ENCODE data around the gene DCST1. TPM values are rescaled to one million over a fixed set of nuclear protein-coding genes. Genes with fewer than 3 reads are reported as not detected.

The DCST1 gene
- polyA plus RNA-seq, 1 experiment: not detected

DNA sequence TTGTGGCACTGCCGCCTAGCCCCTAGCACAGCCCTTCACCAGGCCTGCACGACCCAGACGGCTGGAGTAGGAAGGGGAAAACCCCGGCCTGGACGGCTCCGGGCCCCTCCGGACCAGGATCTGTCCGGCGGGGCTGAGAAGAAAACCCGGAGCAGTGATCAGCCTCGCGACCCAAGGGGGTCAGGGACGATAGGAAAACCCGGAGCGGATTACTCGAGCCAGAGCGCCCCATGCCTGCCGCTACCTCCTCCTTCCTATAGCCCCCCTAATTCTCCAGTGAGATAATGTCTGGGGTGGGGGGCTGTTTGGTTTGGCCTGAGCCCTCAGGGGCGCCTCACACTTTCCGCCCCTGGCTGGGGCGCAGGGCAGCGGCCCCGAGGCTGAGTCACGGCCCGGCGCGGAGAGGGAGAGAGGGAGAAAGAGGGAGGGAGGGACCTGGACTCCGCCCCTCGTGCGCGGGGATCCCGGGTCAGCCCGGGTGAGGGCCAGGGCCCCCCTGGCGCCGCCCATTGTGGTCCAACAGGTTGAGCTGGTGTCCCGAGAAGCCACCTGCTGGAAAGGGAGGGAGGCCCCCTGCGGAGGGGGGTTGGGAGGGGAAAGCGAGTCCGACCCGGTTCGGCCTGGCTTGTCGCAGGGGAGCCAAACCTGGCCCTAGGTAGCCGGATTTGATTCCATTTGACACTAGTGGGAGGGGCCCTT lies 32.7 kb upstream of the DCST1 start:
- ChIA-PET POLR2A (interaction anchor here (1.3 to 2.0 kb wide), 2 partner anchors 30 to 40 kb away, joined by 4 read pairs; partner anchors contain the start of gene SHC1), CTCF (interaction anchor here (0.5 to 2.5 kb wide), 6 partner anchors 14 to 46 kb away, joined by 3 to 20 read pairs (median 4); partner anchors contain the start of gene PBXIP1)
- H3K9me3 ChIP-seq (ENCODE audit: control insufficient read depth, insufficient read depth, low read length): no peaks in the 10 kb centered on the region; the same call in 1 of the 2 replicates
- H3K27me3 ChIP-seq (ENCODE audit: control insufficient read depth, insufficient read depth, low read length): no peaks in the 10 kb centered on the region
- H3K27ac ChIP-seq (ENCODE audit: low read depth, low read length): peak overlapping the region; percentile 84
- peak; percentile 52 for DNase-seq (ENCODE audit: low read depth, low spot score)
- TF ChIP-seq, protein P1, sequence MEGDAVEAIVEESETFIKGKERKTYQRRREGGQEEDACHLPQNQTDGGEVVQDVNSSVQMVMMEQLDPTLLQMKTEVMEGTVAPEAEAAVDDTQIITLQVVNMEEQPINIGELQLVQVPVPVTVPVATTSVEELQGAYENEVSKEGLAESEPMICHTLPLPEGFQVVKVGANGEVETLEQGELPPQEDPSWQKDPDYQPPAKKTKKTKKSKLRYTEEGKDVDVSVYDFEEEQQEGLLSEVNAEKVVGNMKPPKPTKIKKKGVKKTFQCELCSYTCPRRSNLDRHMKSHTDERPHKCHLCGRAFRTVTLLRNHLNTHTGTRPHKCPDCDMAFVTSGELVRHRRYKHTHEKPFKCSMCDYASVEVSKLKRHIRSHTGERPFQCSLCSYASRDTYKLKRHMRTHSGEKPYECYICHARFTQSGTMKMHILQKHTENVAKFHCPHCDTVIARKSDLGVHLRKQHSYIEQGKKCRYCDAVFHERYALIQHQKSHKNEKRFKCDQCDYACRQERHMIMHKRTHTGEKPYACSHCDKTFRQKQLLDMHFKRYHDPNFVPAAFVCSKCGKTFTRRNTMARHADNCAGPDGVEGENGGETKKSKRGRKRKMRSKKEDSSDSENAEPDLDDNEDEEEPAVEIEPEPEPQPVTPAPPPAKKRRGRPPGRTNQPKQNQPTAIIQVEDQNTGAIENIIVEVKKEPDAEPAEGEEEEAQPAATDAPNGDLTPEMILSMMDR (IDR thresholded peaks at IDR 0.05; ENCODE audit: low read depth, low read length): no peak; the same call in none of the 2 replicates
- H3K4me3 ChIP-seq (ENCODE audit: low read depth, low read length): peak overlapping the region; percentile 76

DNA sequence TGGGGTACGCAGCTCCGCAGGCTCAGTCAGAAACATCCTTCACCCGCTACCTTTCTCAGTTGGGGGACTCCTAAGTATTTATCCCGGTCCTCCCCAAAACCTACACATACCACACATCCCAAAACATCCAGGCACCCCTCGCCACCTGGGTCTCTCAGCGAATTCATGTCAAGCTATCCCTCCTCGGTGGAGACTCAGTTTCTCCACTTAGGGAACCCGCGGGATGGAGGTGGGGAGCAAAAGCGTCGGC lies 32.3 kb upstream of the DCST1 start:
- POLR2A ChIA-PET: interaction anchor here (1.3 kb wide), 1 partner anchor 31 kb away, joined by 4 read pairs; the partner anchor contains the start of gene SHC1

DNA sequence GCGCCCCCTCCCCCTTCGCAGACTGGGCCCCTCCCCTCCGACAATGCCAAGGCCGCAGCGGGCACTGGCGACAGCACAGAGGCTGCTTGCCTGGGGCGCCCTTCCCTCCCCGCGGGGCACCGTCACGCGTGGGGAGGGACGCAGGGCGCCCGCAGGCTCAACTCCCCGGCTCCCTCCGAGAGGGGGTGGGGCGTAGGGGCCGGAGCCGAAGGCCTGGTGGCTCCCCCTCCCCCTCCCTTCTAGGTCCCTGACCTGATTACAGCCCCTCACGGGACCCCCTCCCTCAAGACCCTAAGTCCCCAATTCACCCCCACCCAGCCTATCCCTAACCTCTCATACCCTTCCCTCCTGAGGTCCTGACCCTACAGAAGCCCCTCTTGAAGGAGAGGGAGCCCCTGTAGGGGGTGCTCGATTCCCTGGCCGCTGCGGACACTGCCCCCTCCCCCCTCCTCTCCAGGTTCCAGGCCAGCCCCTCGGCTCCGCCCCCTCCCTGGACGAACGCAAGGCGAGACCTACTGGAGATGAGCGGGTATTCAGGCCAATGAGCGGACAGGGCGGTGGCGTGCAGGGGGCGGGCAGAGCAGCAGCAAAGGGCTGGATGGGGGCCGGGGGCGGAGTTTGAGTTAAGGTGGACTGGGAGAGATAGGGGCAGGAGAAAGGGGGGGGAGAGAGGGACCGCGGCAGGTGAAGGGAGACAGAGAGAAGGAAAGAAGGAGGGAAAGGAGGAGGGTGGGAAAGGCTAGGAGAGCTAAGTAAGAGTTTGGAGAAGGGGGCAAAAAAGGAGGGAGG lies 31.8 kb upstream of the DCST1 start:
- no peaks in the 10 kb centered on the region for H3K27me3 ChIP-seq (ENCODE audit: control insufficient read depth, insufficient read depth, low read length)
- H3K27ac ChIP-seq (ENCODE audit: low read depth, low read length): peak overlapping the region; percentile 84
- ChIA-PET POLR2A (interaction anchor here (1.3 kb wide), 1 partner anchor 31 kb away, joined by 4 read pairs; the partner anchor contains the start of gene SHC1), CTCF (interaction anchor here (0.6 to 1.0 kb wide), 4 partner anchors 16 to 44 kb away, joined by 3 to 7 read pairs (median 4); no protein-coding TSS in a partner anchor)
- DNase-seq (ENCODE audit: low read depth, low spot score): peak; percentile 97
- peak overlapping the region; percentile 94 for H3K4me3 ChIP-seq (ENCODE audit: low read depth, low read length)
- H3K9me3 ChIP-seq (ENCODE audit: control insufficient read depth, insufficient read depth, low read length): no peaks in the 10 kb centered on the region; the same call in 1 of the 2 replicates
- TF ChIP-seq, protein P1 (IDR thresholded peaks at IDR 0.05; ENCODE audit: low read depth, low read length): peak; percentile 68

More for the DNA sequence above, 32.3 kb upstream of the DCST1 start:
- Histone ChIP-seq H3K9me3 (ENCODE audit: control insufficient read depth, insufficient read depth, low read length) (no peaks in the 10 kb centered on the region; the same call in 1 of the 2 replicates), H3K27ac (ENCODE audit: low read depth, low read length) (peak overlapping the region; percentile 84), H3K4me3 (ENCODE audit: low read depth, low read length) (peak overlapping the region; percentile 76), H3K27me3 (ENCODE audit: control insufficient read depth, insufficient read depth, low read length) (no peaks in the 10 kb centered on the region)
- DNase-seq (ENCODE audit: low read depth, low spot score): no peak
- CTCF ChIA-PET: interaction anchor here (0.5 to 0.6 kb wide), 2 partner anchors 15 to 20 kb away, joined by 3 read pairs; no protein-coding TSS in a partner anchor
- TF ChIP-seq, protein P1 (IDR thresholded peaks at IDR 0.05; ENCODE audit: low read depth, low read length): no peak

DNA sequence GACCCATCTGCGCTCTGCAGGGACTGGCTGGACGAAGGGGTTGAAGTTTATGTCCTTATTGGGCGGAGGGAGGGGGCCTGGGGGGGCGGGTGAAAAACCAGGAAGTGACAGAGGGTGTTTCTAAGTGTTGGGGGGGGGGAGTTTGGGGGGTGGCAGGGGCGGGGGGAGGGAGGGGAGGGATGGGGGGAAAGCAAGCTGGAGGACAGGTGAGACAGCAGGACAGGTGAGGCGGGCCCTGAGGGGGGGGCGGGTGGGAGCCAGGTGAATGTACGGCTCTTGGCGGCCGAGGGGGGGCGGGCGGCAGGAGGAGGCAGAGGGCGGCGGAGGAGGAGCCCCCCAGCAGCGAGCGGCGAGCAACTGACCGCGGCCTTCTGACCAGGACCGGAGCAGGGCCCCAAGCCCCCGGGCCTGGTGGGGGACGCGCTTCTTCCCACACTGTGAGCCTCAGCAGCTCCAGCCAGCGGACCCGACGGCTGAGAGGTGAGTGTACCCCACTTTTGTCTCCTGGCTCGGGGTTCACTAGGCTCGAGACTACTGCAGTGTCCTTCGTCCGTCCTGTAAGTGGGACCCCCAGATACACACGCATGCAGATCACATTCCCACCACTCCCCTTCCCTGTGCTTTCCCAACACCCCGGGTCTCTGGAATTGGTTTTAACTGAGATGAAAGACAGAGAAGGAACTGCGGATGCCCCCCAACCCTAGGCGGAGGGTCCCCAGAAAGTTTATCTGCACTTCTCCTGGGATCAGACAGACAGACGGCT lies 31.0 kb upstream of the DCST1 start, which contains the start of gene ZBTB7B:
Gene ZBTB7B, plus strand, starts transcription at position 339 of the 763 bp plus-strand sequence. CDS start 11,859 bp downstream, outside the sequence.
- TF ChIP-seq, protein P1 (IDR thresholded peaks at IDR 0.05; ENCODE audit: low read depth, low read length): no peak
- H3K27me3 ChIP-seq (ENCODE audit: control insufficient read depth, insufficient read depth, low read length): no peaks in the 10 kb centered on the region
- POLR2A ChIA-PET: interaction anchor here (1.3 kb wide), 1 partner anchor 15 kb away, joined by 4 read pairs; no protein-coding TSS in a partner anchor
- H3K4me3 ChIP-seq (ENCODE audit: low read depth, low read length): peak within 1 kb of the TSS; percentile 94
- no peaks in the 10 kb centered on the region; the same call in 1 of the 2 replicates for H3K9me3 ChIP-seq (ENCODE audit: control insufficient read depth, insufficient read depth, low read length)
- no peak for DNase-seq (ENCODE audit: low read depth, low spot score)
- CTCF ChIA-PET: interaction anchor here (0.6 to 1.0 kb wide), 4 partner anchors 15 to 43 kb away, joined by 3 to 7 read pairs (median 4); no protein-coding TSS in a partner anchor
- peak within 1 kb of the TSS; percentile 84 for H3K27ac ChIP-seq (ENCODE audit: low read depth, low read length)
